Ovary (tissue), 3 donors: Measurements from ENCODE around the gene MARK3.

Experiments
- CTCF ChIP-seq, 3 donors: fragments of 450-650 bp in 2 of 3; fragments of 200-600 bp in 1 of 3; IDR thresholded peaks; one replicate each; pipeline versions ENCODE4 v1.5.1 to v1.8.0; 2016 to 2022; ENCODE audit warnings: antibody characterized with exemption in 3 of 3, mild to moderate bottlenecking in 1 of 3
- POLR2A ChIP-seq: fragments of 450-650 bp; IDR thresholded peaks from one replicate; pipeline ENCODE4 v1.6.1; 2017; ENCODE audit warnings: antibody characterized with exemption, mild to moderate bottlenecking, moderate library complexity
- donor health status: DM: no; HTN: no; CAD: no.

GRCh38 chr14:103449634-103450161 is 64.5 kb downstream of the MARK3 start:
- TF ChIP-seq CTCF (IDR thresholded peaks at IDR 0.05) = no peak
- TF ChIP-seq POLR2A = no peak
